DND-41 (cell line): ENCODE measurements around the gene ABTB1.

ENCODE experiments used
- ATAC-seq: fragments of 200-7000 bp; cut with Tn5 transposase; 3 replicates; pipeline ENCODE4 v1.9.1; 2021; ENCODE audit warnings: low read depth; ENCODE audit not compliant: insufficient read depth
- DNase-seq: peaks from one replicate; pipeline ENCODE4 v3.0.0-alpha.2; 2020
- H2AFZ ChIP-seq: 2 replicates; pipeline ENCODE4 v1.6.0; 2012; ENCODE audit warnings: low read depth, low read length
- H3K27ac ChIP-seq: 2 replicates; pipeline ENCODE4 v1.5.1; 2012; ENCODE audit warnings: low read length, inconsistent platforms
- H3K27me3 ChIP-seq: fragments of 200-600 bp; sonication (generic); 2 replicates; pipeline ENCODE4 v1.6.0; 2012; ENCODE audit warnings: low read length, mild to moderate bottlenecking, inconsistent platforms; ENCODE audit not compliant: insufficient read depth, poor library complexity
- H3K36me3 ChIP-seq: 2 replicates; pipeline ENCODE4 v1.5.1; 2012; ENCODE audit warnings: low read length, inconsistent platforms; ENCODE audit not compliant: insufficient read depth
- H3K4me1 ChIP-seq: 2 replicates; pipeline ENCODE4 v1.5.1; 2012; ENCODE audit warnings: mild to moderate bottlenecking, low read length; ENCODE audit not compliant: insufficient read depth
- H3K4me2 ChIP-seq: 2 replicates; pipeline ENCODE4 v1.6.0; 2012; ENCODE audit warnings: mild to moderate bottlenecking, moderate library complexity, low read length, inconsistent platforms; ENCODE audit not compliant: insufficient read depth
- H3K4me3 ChIP-seq, 2 experiments: fragments of 200-600 bp in 1 of 2; shearing (Covaris generic) in 1 of 2; 2 replicates each; pipeline ENCODE4 v1.5.1; 2012 to 2016; ENCODE audit warnings: inconsistent platforms in 2 of 2, low read length in 2 of 2, mild to moderate bottlenecking in 2 of 2, low read depth in 1 of 2, moderate library complexity in 1 of 2
- H3K79me2 ChIP-seq: 2 replicates; pipeline ENCODE4 v1.6.0; 2012; ENCODE audit warnings: low read length, inconsistent platforms; ENCODE audit not compliant: insufficient read depth
- H3K9ac ChIP-seq: 2 replicates; pipeline ENCODE4 v1.6.0; 2012; ENCODE audit warnings: low read depth, mild to moderate bottlenecking, inconsistent platforms, low read length, moderate library complexity
- H3K9me3 ChIP-seq: 2 replicates; pipeline ENCODE4 v1.5.1; 2012; ENCODE audit warnings: low read length, moderate library complexity, mild to moderate bottlenecking, inconsistent platforms; ENCODE audit not compliant: insufficient read depth, severe bottlenecking
- H4K20me1 ChIP-seq: 2 replicates; pipeline ENCODE4 v1.6.0; 2012; ENCODE audit warnings: low read length; ENCODE audit not compliant: insufficient read depth
- EZH2 ChIP-seq: IDR thresholded peaks from 3 replicates; pipeline ENCODE4 v1.6.1; 2012; ENCODE audit warnings: borderline replicate concordance, low read depth, mild to moderate bottlenecking, moderate library complexity, low read length, inconsistent platforms; ENCODE audit not compliant: severe bottlenecking
- TF ChIP-seq, protein P1 (sequence below): IDR thresholded peaks from 2 replicates; pipeline ENCODE4 v1.5.1; 2012; ENCODE audit warnings: borderline replicate concordance, low read length, moderate library complexity, mild to moderate bottlenecking; ENCODE audit not compliant: poor library complexity, severe bottlenecking; ENCODE audit errors: extremely low read depth

Gene ABTB1

GRCh38 chr3:127728417-127729015, 55.8 kb downstream of the ABTB1 start:
- no peak overlapping the region for H2AFZ ChIP-seq
- no peak overlapping the region for H3K27ac ChIP-seq
- ATAC-seq (no peak), DNase-seq (no peak)
- no peak overlapping the region for H3K4me2 ChIP-seq
- no peaks in the 10 kb centered on the region for H3K4me1 ChIP-seq
- H3K79me2 ChIP-seq, result no peaks in the 10 kb centered on the region
- H3K36me3 ChIP-seq, result no peaks in the 10 kb centered on the region
- H3K9me3 ChIP-seq, result no peaks in the 10 kb centered on the region
- TF ChIP-seq, protein P1, sequence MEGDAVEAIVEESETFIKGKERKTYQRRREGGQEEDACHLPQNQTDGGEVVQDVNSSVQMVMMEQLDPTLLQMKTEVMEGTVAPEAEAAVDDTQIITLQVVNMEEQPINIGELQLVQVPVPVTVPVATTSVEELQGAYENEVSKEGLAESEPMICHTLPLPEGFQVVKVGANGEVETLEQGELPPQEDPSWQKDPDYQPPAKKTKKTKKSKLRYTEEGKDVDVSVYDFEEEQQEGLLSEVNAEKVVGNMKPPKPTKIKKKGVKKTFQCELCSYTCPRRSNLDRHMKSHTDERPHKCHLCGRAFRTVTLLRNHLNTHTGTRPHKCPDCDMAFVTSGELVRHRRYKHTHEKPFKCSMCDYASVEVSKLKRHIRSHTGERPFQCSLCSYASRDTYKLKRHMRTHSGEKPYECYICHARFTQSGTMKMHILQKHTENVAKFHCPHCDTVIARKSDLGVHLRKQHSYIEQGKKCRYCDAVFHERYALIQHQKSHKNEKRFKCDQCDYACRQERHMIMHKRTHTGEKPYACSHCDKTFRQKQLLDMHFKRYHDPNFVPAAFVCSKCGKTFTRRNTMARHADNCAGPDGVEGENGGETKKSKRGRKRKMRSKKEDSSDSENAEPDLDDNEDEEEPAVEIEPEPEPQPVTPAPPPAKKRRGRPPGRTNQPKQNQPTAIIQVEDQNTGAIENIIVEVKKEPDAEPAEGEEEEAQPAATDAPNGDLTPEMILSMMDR, result no peak
- no peak for TF ChIP-seq EZH2
- no peak overlapping the region for H3K4me3 ChIP-seq
- no peaks in the 10 kb centered on the region for H3K27me3 ChIP-seq
- H3K9ac ChIP-seq, result no peak overlapping the region
- no peaks in the 10 kb centered on the region for H4K20me1 ChIP-seq

- no peak overlapping the region for H3K27ac ChIP-seq
- H3K9ac ChIP-seq, result no peak overlapping the region
- H3K4me3 ChIP-seq, result no peak overlapping the region
- no peaks in the 10 kb centered on the region for H3K4me1 ChIP-seq
- H3K4me2 ChIP-seq, result no peak overlapping the region
- no peak for TF ChIP-seq EZH2
- TF ChIP-seq, protein P1, result no peak
- H3K79me2 ChIP-seq, result no peaks in the 10 kb centered on the region
- DNase-seq (no peak), ATAC-seq (no peak)
- H3K9me3 ChIP-seq, result no peaks in the 10 kb centered on the region
- no peaks in the 10 kb centered on the region for H4K20me1 ChIP-seq
- no peaks in the 10 kb centered on the region for H3K36me3 ChIP-seq
- H2AFZ ChIP-seq, result no peak overlapping the region
- H3K27me3 ChIP-seq, result no peaks in the 10 kb centered on the region
Observed at GRCh38 chr3:127729556-127730056, 56.9 kb downstream of the ABTB1 start.

GRCh38 chr3:127730171-127730570, 57.4 kb downstream of the ABTB1 start:
- no peak overlapping the region for H3K4me2 ChIP-seq
- no peaks in the 10 kb centered on the region for H3K79me2 ChIP-seq
- H3K9ac ChIP-seq, result no peak overlapping the region
- H3K4me1 ChIP-seq, result no peaks in the 10 kb centered on the region
- no peaks in the 10 kb centered on the region for H3K36me3 ChIP-seq
- no peaks in the 10 kb centered on the region for H3K9me3 ChIP-seq
- no peak overlapping the region for H3K4me3 ChIP-seq
- H3K27me3 ChIP-seq, result peaks cover 2% of the 10 kb centered on the region
- no peak overlapping the region for H2AFZ ChIP-seq
- ATAC-seq (no peak), DNase-seq (no peak)
- no peaks in the 10 kb centered on the region for H4K20me1 ChIP-seq
- TF ChIP-seq, protein P1, result no peak
- no peak for TF ChIP-seq EZH2
- H3K27ac ChIP-seq, result no peak overlapping the region
